Stomach (tissue), 9 donors: Measurements from ENCODE around the gene SEZ6L. TPM values are rescaled to one million over a fixed set of nuclear protein-coding genes. Genes with fewer than 3 reads are reported as not detected.

Experiments used
- DNase-seq, 2 donors: peaks; one replicate each; pipeline versions ENCODE4 v3.0.0 to v3.0.0-alpha.2; 2013 to 2019
- H3K27ac ChIP-seq, 5 donors: fragments of 200-600 bp in 4 of 5; sonication (generic) in 4 of 5; one replicate each; pipeline ENCODE4 v1.5.1; 2013 to 2019; ENCODE audit warnings: mild to moderate bottlenecking in 1 of 5, moderate library complexity in 1 of 5
- H3K27me3 ChIP-seq, 3 donors: fragments of 200-600 bp; sonication (generic); one replicate each; pipeline ENCODE4 v1.5.1; 2017 to 2019; ENCODE audit warnings: mixed run types in 1 of 3
- H3K36me3 ChIP-seq, 4 donors: fragments of 200-600 bp; sonication (generic); 1 replicate in 3 of 4; 2 replicates in 1 of 4; pipeline ENCODE4 v1.5.1; 2016 to 2019
- H3K4me1 ChIP-seq, 4 donors: fragments of 200-600 bp; sonication (generic); one replicate each; pipeline ENCODE4 v1.5.1; 2016 to 2019
- H3K4me3 ChIP-seq, 4 donors: fragments of 200-600 bp; sonication (generic) in 3 of 4; one replicate each; pipeline ENCODE4 v1.5.1; 2016 to 2019; ENCODE audit warnings: mild to moderate bottlenecking in 1 of 4
- H3K9me3 ChIP-seq, 4 donors: fragments of 200-600 bp; sonication (generic); one replicate each; pipeline ENCODE4 v1.5.1; 2016 to 2019
- CTCF ChIP-seq, 7 experiments: fragments of 450-650 bp in 4 of 7; fragments of 200-600 bp in 3 of 7; sonication (generic) in 3 of 7; IDR thresholded peaks; one replicate each; pipeline ENCODE4 v1.5.1; 2016 to 2019; ENCODE audit warnings: antibody characterized with exemption in 7 of 7, control low read depth in 2 of 7, mild to moderate bottlenecking in 1 of 7
- EP300 ChIP-seq: sonication (generic); formaldehyde crosslinking; IDR thresholded peaks from one replicate; pipeline ENCODE4 v1.6.1; 2017; ENCODE audit warnings: antibody characterized with exemption
- POLR2A ChIP-seq, 4 donors: fragments of 450-650 bp; IDR thresholded peaks; one replicate each; pipeline ENCODE4 v1.6.1; 2016; ENCODE audit warnings: antibody characterized with exemption in 4 of 4, control low read depth in 2 of 4, mild to moderate bottlenecking in 1 of 4, moderate library complexity in 1 of 4
- POLR2AphosphoS5 ChIP-seq, 3 donors: sonication (generic); formaldehyde crosslinking; IDR thresholded peaks; one replicate each; pipeline ENCODE4 v1.6.1; 2016; ENCODE audit warnings: antibody characterized with exemption in 3 of 3
- whole genome bisulfite sequencing, 5 donors: extraction: QIAGEN DNeasy Blood & Tissue Kit in 3 of 5; methylation state at CpG; one replicate each; pipeline versions ENCODE4 v1.1.5 to v1.1.7; 2013 to 2018; 5-methylcytosine and 5-hydroxymethylcytosine counted together
- intact Hi-C: fragments of 100-400 bp; cut with DNase I; formaldehyde crosslinking; loops from one replicate; pipeline ENCODE4 v1.15.1; 2023; ENCODE audit warnings: low total_unique reads
- polyA plus RNA-seq, 3 donors: library from polyadenylated mRNA; stranded (reverse); fragments of 200-250 nt; gene quantifications; one replicate each; pipeline ENCODE4 v1.2.3, GENCODE V29; 2013
- total RNA-seq, 5 donors: library from RNA; depleted of rRNA; stranded (reverse); fragments of >200 nt; gene quantifications; one replicate each; pipeline versions ENCODE4 v1.1.0 to v1.2.3, GENCODE V29; 2014 to 2016
- donor health status: healthy with polysubstance abuse.
- donor health status: Bipolar disorder and iron deficiency.
- donor health status: healthy.

The SEZ6L gene
- total and polyA plus RNA-seq, 8 donors: 0.03 to 1.1 (median 0.06) TPM; not detected in 5

DNA sequence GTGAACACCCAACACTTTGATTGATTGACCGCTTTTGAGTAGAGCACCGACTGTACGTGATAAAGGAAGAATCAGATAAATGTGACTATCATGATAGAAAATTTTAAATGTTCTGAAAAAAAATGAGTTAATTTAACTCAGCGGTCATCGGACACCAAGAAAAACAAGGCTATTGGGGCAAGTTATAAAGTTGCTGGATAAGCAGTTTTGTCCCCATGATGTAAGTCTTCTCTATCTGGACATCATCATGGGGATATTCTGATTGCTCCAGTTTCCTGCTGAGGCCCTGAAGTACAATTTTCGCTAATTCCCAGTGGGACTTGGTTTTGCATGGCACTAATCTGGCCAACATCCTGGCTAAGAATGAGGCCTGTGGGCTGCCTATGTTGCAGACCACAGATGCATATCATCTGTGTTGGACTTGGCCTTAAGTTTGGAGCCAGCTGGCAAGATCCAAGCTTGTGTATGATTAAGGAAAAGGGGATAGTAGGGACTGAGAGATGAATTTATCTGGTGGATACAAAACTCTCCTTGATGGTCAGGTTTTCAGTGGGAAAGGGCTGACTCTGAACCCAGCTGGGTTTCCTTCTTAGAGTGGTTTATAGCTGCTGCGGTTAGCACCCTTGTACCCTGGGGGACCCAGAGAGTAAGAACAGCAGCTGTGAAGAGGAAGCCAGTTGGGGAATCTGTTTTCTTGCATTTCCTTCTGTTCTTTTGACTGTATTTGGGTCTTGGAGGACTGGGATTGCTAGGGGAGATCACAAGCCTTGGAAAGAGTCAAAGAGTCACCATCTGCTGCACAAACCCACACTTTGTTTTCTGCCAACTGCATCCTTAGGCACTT, 118.3 kb downstream of the SEZ6L start:
- H3K36me3 ChIP-seq: no peaks in the 10 kb centered on the region
- H3K4me3 ChIP-seq: no peak overlapping the region
- TF ChIP-seq POLR2AphosphoS5 (IDR thresholded peaks at IDR 0.05): no peak
- TF ChIP-seq POLR2A (IDR thresholded peaks at IDR 0.05): no peak
- no peak for TF ChIP-seq EP300
- no peak for TF ChIP-seq CTCF (IDR thresholded peaks at IDR 0.05)
- peaks cover 0 to 42% (median 0%) of the 10 kb centered on the region in 3 donors for H3K27me3 ChIP-seq
- H3K9me3 ChIP-seq: no peaks in the 10 kb centered on the region
- intact Hi-C loops: no loop called here
- DNase-seq: no peak
- H3K27ac ChIP-seq: no peak overlapping the region
- WGBS, 5 donors: 75 to 78% (median 77%) methylated on average over 7 of the region's 7 CpGs
- no peaks in the 10 kb centered on the region for H3K4me1 ChIP-seq

- Histone ChIP-seq H3K36me3 (no peaks in the 10 kb centered on the region), H3K27ac (no peak overlapping the region), H3K4me3 (no peak overlapping the region), H3K4me1 (no peaks in the 10 kb centered on the region), H3K27me3 (peaks cover 0 to 40% (median 0%) of the 10 kb centered on the region in 3 donors), H3K9me3 (no peaks in the 10 kb centered on the region)
- 77 to 83% (median 79%) methylated on average over 13 of the region's 13 CpGs for WGBS, 5 donors
- DNase-seq: no peak
- TF ChIP-seq POLR2A (IDR thresholded peaks at IDR 0.05): no peak
- TF ChIP-seq CTCF (IDR thresholded peaks at IDR 0.05): no peak
- no peak for TF ChIP-seq EP300
- TF ChIP-seq POLR2AphosphoS5 (IDR thresholded peaks at IDR 0.05): no peak
- intact Hi-C loops: no loop called here
Measured at GRCh38 chr22:26289611-26290101, 120.4 kb downstream of the SEZ6L start.

- H3K9me3 ChIP-seq: no peaks in the 10 kb centered on the region
- 69 to 78% (median 71%) methylated on average over 12 to 14 of the region's 14 CpGs for WGBS, 5 donors
- H3K27me3 ChIP-seq: peaks cover 0 to 39% (median 0%) of the 10 kb centered on the region in 3 donors
- H3K36me3 ChIP-seq: no peaks in the 10 kb centered on the region
- TF ChIP-seq EP300 (no peak), CTCF (IDR thresholded peaks at IDR 0.05) (no peak), POLR2AphosphoS5 (IDR thresholded peaks at IDR 0.05) (no peak), POLR2A (IDR thresholded peaks at IDR 0.05) (no peak)
- no peak overlapping the region for H3K27ac ChIP-seq
- intact Hi-C loops: no loop called here
- DNase-seq: no peak
- H3K4me3 ChIP-seq: no peak overlapping the region
- H3K4me1 ChIP-seq: no peaks in the 10 kb centered on the region
Measured at GRCh38 chr22:26291940-26292666, 122.8 kb downstream of the SEZ6L start.

DNA sequence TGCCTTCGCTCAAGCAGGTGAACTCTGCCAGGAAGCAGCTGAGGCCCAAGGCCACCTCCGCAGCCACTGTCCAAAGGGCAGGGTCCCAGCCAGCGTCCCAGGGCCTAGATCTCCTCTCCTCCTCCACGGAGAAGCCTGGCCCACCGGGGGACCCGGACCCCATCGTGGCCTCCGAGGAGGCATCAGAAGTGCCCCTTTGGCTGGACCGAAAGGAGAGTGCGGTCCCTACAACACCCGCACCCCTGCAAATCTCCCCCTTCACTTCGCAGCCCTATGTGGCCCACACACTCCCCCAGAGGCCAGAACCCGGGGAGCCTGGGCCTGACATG, 123.4 kb downstream of the SEZ6L start:
- no peak for TF ChIP-seq EP300
- no peak for TF ChIP-seq POLR2A (IDR thresholded peaks at IDR 0.05)
- TF ChIP-seq CTCF (IDR thresholded peaks at IDR 0.05): no peak
- no peak for TF ChIP-seq POLR2AphosphoS5 (IDR thresholded peaks at IDR 0.05)
- Histone ChIP-seq H3K36me3 (no peaks in the 10 kb centered on the region), H3K4me1 (no peaks in the 10 kb centered on the region), H3K27me3 (peaks cover 0 to 33% (median 0%) of the 10 kb centered on the region in 3 donors), H3K9me3 (no peaks in the 10 kb centered on the region), H3K4me3 (no peak overlapping the region), H3K27ac (no peak overlapping the region)
- 72 to 91% (median 90%) methylated on average over 8 to 13 of the region's 13 CpGs for WGBS, 5 donors
- no peak for DNase-seq
- intact Hi-C loops: no loop called here
